PC-3 (cell line): ENCODE data around the gene FARS2. TPM values are rescaled to one million over a fixed set of nuclear protein-coding genes. Genes with fewer than 3 reads are reported as not detected.

ENCODE experiments used
- ATAC-seq: fragments of 200-7000 bp; cut with Tn5 transposase; 2 replicates; pipeline ENCODE4 v1.9.1; 2020; ENCODE audit warnings: mild to moderate bottlenecking, moderate library complexity
- BruUV-seq: library from RNA; stranded (reverse); fragments of 400-500 nt; replicated peaks from 2 replicates; lab custom pipeline; 2021; lab: Mats Ljungman, UMichigan
- CTCF ChIA-PET: fragments of 300-600 bp; sonication (Branson Sonifier 250); formaldehyde crosslinking; loops from one replicate; lab custom pipeline; 2022; ENCODE audit warnings: antibody characterized with exemption; lab: Charles Lee
- POLR2A ChIA-PET: fragments of 300-600 bp; sonication (Branson Sonifier 250); formaldehyde crosslinking; loops from one replicate; lab custom pipeline; 2022; ENCODE audit warnings: antibody characterized with exemption; ENCODE audit not compliant: unreplicated experiment; lab: Charles Lee
- DNase-seq: peaks from one replicate; pipeline ENCODE4 v3.0.0-alpha.2; 2015
- H2AFZ ChIP-seq: fragments of 300-600 bp; sonication (generic); 2 replicates; pipeline ENCODE4 v1.6.0; 2016; ENCODE audit warnings: antibody characterized with exemption, low read length
- H3F3A ChIP-seq: fragments of 300-600 bp; sonication (generic); one replicate; pipeline ENCODE4 v1.6.0; 2017; ENCODE audit warnings: antibody characterized with exemption, low read length, control low read depth, mild to moderate bottlenecking; ENCODE audit not compliant: unreplicated experiment
- H3K27ac ChIP-seq: fragments of 300-600 bp; sonication (generic); 2 replicates; pipeline ENCODE4 v1.5.1; 2016; ENCODE audit warnings: mild to moderate bottlenecking, low read length
- H3K27me3 ChIP-seq: fragments of 300-600 bp; sonication (generic); 2 replicates; pipeline ENCODE4 v1.6.1; 2016; ENCODE audit warnings: low read length, mixed read lengths
- H3K36me3 ChIP-seq: fragments of 300-600 bp; sonication (generic); 2 replicates; pipeline ENCODE4 v1.6.1; 2016; ENCODE audit warnings: low read depth, mixed run types, low read length, mixed read lengths
- H3K4me1 ChIP-seq: fragments of 300-600 bp; sonication (generic); 2 replicates; pipeline ENCODE4 v1.5.1; 2016; ENCODE audit warnings: low read length; ENCODE audit not compliant: insufficient read depth
- H3K4me2 ChIP-seq: fragments of 300-600 bp; sonication (generic); 2 replicates; pipeline ENCODE4 v1.6.0; 2016; ENCODE audit warnings: low read length
- H3K4me3 ChIP-seq: fragments of 300-600 bp; sonication (generic); 2 replicates; pipeline ENCODE4 v1.5.1; 2016; ENCODE audit warnings: mild to moderate bottlenecking, low read length, mixed read lengths
- H3K79me2 ChIP-seq: fragments of 300-600 bp; sonication (generic); 2 replicates; pipeline ENCODE4 v1.6.1; 2017; ENCODE audit warnings: low read length, mixed read lengths
- H3K9ac ChIP-seq: fragments of 300-600 bp; sonication (generic); 2 replicates; pipeline ENCODE4 v1.6.0; 2016; ENCODE audit warnings: mild to moderate bottlenecking, low read length
- H3K9me2 ChIP-seq: fragments of 300-600 bp; sonication (generic); replicated peaks from 2 replicates; pipeline ENCODE4 v1.6.1; 2016; ENCODE audit warnings: mixed run types, low read length, mixed read lengths
- H3K9me3 ChIP-seq: fragments of 300-600 bp; sonication (generic); 2 replicates; pipeline ENCODE4 v1.6.1; 2016; ENCODE audit warnings: low read length, mixed read lengths
- H4K20me1 ChIP-seq: fragments of 300-600 bp; sonication (generic); 2 replicates; pipeline ENCODE4 v1.6.1; 2016; ENCODE audit warnings: low read length, mixed read lengths
- CTCF ChIP-seq: fragments of 300-600 bp; sonication (generic); conservative IDR thresholded peaks from 2 replicates; pipeline ENCODE4 v1.5.1; 2017; ENCODE audit warnings: antibody characterized with exemption, low read depth, mild to moderate bottlenecking, low read length
- EZH2 ChIP-seq: fragments of 300-600 bp; sonication (generic); IDR thresholded peaks from one replicate; pipeline ENCODE4 v1.6.1; 2017; ENCODE audit warnings: antibody characterized with exemption, mild to moderate bottlenecking, low read length; ENCODE audit not compliant: unreplicated experiment
- EZH2phosphoT487 ChIP-seq: fragments of 300-600 bp; sonication (generic); IDR thresholded peaks from 2 replicates; pipeline ENCODE4 v1.6.1; 2018; ENCODE audit warnings: mild to moderate bottlenecking, antibody characterized with exemption, low read length, borderline replicate concordance
- intact Hi-C: fragments of 100-400 bp; cut with micrococcal nuclease; formaldehyde crosslinking; loops from 2 replicates; pipeline ENCODE4 v1.9.0; 2023
- total RNA-seq: library from RNA; depleted of rRNA; stranded (reverse); fragments of >200 nt; gene quantifications from 2 replicates; pipeline ENCODE4 v1.2.3, GENCODE V29; 2014

FARS2 gene
- total RNA-seq, 1 experiment from 2014 or later = 23.0 TPM

GRCh38 chr6:5455142-5455541 is 193.8 kb downstream of the FARS2 start:
- Histone ChIP-seq H3K4me3 (no peak overlapping the region), H3K27ac (no peak overlapping the region), H3K4me2 (no peak overlapping the region), H3F3A (no peaks in the 10 kb centered on the region), H3K9ac (no peak overlapping the region), H3K9me3 (no peaks in the 10 kb centered on the region), H3K4me1 (peaks cover 40% of the 10 kb centered on the region), H3K79me2 (no peaks in the 10 kb centered on the region), H3K9me2 (no peaks in the 10 kb centered on the region), H4K20me1 (no peaks in the 10 kb centered on the region), H3K36me3 (no peaks in the 10 kb centered on the region), H2AFZ (no peak overlapping the region), H3K27me3 (no peaks in the 10 kb centered on the region)
- ChIA-PET CTCF (no interaction called here), POLR2A (no interaction called here)
- intact Hi-C loops = no loop called here
- TF ChIP-seq EZH2 = no peak
- no peak for TF ChIP-seq EZH2phosphoT487
- TF ChIP-seq CTCF = no peak
- DNase-seq = no peak
- BruUV-seq = no TSS peak
- no peak for ATAC-seq

GRCh38 chr6:5457041-5457440 is 195.7 kb downstream of the FARS2 start:
- H2AFZ ChIP-seq = 0 out of 2 replicates have a peak overlapping the region, but pooled peaks have one; percentile 61

More at GRCh38 chr6:5457041-5457440, 195.7 kb downstream of the FARS2 start:
- Histone ChIP-seq H3F3A (no peaks in the 10 kb centered on the region), H3K79me2 (no peaks in the 10 kb centered on the region), H3K27ac (peak overlapping the region; percentile 91), H4K20me1 (no peaks in the 10 kb centered on the region), H3K9me3 (no peaks in the 10 kb centered on the region), H3K27me3 (no peaks in the 10 kb centered on the region), H3K4me1 (peaks cover 40% of the 10 kb centered on the region), H3K4me3 (peak overlapping the region; percentile 36), H3K9me2 (no peaks in the 10 kb centered on the region), H3K4me2 (peak overlapping the region; percentile 74), H3K36me3 (no peaks in the 10 kb centered on the region), H3K9ac (peak overlapping the region; percentile 72)
- no TSS peak for BruUV-seq
- intact Hi-C loops = no loop called here
- DNase-seq = peak; percentile 96
- ATAC-seq = peak; percentile 92
- TF ChIP-seq EZH2phosphoT487 = no peak
- no peak for TF ChIP-seq CTCF
- no peak for TF ChIP-seq EZH2
- ChIA-PET POLR2A (interaction anchor here (0.6 kb wide), 1 partner anchor 1638 kb away, joined by 8 read pairs; no protein-coding TSS in a partner anchor), CTCF (interaction anchor here (1.6 kb wide), 1 partner anchor 14 kb away, joined by 13 read pairs; no protein-coding TSS in a partner anchor)
